CD4-positive, alpha-beta T cell treated with Interferon gamma for 1 hour (primary cell): ENCODE measurements around the gene TRMT112.
A peak's percentile ranks its signal among the peaks of the same experiment; 100 is the strongest.

Experiments
- DNase-seq: peaks from one replicate; pipeline ENCODE4 v3.0.0-alpha.2; 2020

Gene TRMT112

DNA sequence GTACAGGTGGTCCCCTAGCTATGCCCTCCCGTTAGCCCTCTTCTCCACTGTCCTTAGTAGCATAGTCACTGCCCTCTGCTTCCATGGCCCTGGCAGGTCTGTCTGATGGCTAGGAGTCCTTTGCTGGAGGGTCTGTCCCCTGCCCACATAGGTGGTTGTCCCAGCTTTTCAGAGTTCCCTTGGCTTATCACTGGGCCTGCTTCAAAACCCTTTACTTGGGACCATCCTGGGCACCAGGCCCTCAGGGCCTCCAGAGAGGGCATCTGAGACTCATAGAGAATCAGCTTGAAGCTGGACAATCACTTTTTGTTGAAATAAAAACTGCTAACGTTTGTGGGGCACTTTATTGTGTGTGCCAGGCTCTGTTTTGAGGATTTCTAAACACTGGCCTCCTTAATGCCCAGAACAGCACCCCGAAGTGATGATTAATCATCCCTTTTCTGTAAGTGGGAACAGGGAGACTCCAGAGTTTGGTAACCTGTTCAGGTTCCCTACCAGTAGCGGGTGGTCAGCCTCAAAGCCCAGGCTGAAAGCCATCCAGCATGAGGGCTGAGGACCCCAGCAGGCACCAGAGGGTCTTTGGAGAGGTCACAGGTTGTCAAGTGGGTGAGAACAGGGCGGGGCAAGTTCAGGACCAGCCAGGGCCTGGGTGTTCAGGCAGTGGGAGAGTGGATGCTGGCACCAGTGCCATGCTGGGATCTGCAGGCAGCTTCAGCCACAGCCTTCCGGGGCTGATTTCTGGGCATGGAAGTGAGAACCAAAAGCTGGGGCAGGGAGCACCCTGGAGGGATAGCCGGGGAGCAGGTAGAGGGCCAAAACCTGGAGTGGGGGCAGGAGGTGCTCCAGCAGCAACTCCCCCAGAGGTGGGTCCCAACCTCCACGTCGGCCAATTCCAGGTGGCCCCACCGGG lies 26.8 kb downstream of the TRMT112 start:
- DNase-seq: no peak

GRCh38 chr11:64289002-64289564 lies 28.3 kb downstream of the TRMT112 start:
- DNase-seq: no peak

DNA sequence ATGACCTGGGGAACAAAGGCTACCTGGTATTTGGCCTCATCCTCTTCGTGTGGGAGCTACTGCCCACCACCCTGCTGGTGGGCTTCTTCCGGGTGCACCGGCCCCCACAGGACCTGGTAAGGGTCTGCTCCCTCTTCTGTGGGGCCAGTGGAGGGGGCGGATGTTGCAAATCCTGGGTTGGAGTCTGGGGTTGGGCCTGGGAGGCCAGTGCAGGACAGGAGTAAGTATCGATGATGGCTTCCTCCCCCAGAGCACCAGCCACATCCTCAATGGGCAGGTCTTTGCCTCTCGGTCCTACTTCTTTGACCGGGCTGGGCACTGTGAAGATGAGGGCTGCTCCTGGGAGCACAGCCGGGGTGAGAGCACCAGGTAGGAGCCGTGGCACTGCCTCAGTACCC lies 29.0 kb downstream of the TRMT112 start:
- DNase-seq: no peak

GRCh38 chr11:64287676-64288352 lies 29.5 kb downstream of the TRMT112 start:
- no peak for DNase-seq

- no peak for DNase-seq
Observed at GRCh38 chr11:64286801-64287159, 30.6 kb downstream of the TRMT112 start.

DNA sequence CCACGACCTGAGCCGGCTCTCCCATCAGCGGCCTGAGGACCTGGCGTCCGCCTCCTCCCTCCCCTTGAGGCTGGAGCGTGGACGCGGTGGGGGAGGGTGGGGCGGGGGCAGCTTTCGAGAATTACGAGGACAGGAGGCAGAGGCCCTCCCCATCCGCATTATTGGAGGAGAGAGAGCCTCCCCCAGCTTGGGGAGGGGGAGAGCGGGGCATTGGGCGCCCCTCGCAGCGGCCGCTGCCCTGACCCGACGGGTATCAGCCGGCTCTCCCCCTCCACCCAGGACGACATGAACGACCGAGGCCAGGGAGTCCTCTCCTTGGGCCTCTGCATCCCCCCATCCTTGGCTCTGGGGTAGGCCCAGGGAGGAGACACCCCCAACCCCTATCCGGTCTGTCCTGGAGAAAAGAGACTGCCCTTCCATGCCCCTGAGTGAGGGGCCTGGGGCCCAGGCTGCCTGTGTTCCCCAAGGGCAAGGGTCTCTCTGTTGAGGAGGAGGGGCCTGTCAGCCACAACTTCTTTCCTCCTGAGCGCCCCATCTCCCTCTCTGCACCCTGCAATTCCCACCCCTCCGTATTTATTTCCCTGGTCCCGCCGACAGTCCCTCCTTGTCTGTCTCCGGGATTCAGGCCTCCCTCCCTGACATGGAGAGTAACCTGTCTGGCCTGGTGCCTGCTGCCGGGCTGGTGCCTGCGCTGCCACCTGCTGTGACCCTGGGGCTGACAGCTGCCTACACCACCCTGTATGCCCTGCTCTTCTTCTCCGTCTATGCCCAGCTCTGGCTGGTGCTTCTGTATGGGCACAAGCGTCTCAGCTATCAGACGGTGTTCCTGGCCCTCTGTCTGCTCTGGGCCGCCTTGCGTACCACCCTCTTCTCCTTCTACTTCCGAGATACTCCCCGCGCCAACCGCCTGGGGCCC lies 31.2 kb downstream of the TRMT112 start:
- peak; percentile 16 for DNase-seq

- peak; percentile 90 for DNase-seq
Observed at GRCh38 chr11:64284962-64285884, 32.1 kb downstream of the TRMT112 start, which contains the start of gene GPR137. TSS of gene GPR137 (plus strand) at chr11:64285848. CDS start at chr11:64286525, 677 bp downstream.

DNA sequence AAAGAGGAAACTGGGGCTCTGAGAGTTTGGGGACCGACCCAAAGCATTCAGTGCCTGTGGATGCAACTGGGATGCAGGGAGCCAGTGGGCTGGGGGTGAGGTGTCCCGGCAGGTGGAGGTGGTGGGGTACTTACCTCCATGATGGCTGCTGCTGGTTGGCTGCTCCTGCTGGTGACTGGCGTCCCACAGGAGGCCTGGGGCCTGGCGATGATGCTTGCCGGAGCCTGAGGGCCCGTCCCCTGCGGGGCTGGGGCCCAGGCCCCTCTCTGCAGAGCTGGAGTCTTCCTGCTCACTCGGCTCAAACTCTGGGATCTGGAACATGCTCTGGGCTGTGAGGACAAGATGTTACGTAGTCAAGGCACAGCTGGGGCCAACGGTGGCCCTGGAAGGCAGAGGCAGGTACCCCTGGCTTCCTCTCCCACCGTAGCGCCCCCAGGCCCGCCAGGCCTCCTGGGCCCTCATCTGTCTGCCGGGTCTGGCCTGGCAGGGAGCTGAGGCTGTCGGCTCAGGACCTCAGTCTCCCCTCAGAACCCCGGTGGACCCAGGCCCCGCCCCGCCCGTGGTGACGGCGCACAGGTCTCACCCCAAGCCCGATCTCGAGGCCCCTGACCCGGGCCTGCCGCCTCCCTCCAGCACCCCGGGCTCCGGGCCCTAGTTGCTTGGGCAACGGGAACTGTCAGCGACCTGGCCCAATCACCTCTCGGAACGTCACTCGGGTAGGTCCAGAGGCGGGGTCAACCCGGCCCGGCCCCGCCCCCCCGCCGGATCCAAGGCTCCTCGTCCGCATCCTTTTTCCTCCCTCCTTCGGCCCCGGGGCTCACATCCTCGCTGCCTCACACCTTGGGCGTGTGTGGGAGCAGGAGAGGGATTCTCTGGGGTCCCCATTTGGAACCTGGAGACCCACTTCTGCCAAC lies 33.1 kb downstream of the TRMT112 start, which contains the start of gene BAD:
Gene BAD, minus strand, starts transcription at position 618 of the 914 bp plus-strand sequence. Its CDS starts 297 bp downstream, at position 321.
- peak; percentile 94 for DNase-seq

DNA sequence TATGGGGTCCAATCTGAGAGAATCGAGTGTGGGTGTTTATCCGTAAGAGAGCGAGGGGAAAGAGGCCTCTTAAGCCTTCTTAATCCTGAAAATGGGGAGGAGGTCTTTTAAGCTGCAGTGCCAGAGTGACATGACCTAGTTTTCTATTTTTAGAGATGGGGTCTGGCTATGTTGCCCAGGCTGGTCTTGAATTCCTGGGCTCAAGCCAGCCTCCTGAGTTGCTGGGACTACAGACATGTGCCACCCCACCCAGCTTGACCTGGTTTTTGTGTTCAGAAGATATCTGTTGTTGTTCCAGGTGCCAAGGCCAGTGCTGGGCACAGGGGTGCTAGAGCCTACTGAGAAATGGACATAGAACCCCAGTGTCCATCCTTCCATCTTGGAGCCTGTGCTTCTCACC lies 34.3 kb downstream of the TRMT112 start:
- no peak for DNase-seq

- no peak for DNase-seq
Observed at GRCh38 chr11:64281957-64282770, 35.2 kb downstream of the TRMT112 start.

GRCh38 chr11:64278576-64279190 lies 38.7 kb downstream of the TRMT112 start:
- DNase-seq: no peak

DNA sequence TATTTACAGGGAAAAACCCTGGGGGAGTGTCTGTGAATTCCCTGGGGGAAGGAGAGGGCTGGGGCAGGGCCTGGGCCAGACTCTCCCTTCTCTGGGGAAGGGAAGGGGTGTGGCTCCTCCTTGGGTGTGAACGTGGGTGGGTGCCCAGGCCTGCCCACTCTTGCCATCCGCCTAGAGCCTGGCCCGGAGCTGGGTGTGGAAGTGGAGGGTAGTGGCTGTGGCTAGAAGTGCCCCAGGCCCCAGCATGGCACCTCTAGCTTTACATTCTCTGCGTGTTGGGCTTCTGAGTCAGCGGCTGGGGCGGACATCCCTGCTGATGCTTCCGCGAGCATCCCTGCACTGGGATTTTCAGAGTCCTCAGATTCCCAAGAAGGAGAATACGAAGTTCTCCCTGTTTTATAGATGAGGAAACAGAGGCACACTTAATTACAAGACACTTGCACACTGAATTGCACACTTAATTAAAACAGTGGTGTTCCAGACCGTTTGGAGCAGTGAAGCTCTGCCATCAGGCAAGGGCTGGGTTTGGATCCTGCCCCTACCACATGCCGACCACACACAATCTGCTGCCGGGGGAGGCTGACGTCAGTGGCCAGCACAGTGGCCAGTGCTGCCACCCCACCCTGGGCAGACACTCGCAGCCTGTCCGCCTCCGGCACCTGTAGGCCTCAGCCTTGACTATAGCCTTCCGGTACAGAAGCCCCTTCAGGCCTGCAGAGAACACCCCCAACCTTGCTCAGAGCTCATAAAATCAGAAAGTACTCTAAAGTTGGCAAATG lies 40.5 kb downstream of the TRMT112 start:
- no peak for DNase-seq

- no peak for DNase-seq
Observed at GRCh38 chr11:64275841-64276240, 41.5 kb downstream of the TRMT112 start.

DNA sequence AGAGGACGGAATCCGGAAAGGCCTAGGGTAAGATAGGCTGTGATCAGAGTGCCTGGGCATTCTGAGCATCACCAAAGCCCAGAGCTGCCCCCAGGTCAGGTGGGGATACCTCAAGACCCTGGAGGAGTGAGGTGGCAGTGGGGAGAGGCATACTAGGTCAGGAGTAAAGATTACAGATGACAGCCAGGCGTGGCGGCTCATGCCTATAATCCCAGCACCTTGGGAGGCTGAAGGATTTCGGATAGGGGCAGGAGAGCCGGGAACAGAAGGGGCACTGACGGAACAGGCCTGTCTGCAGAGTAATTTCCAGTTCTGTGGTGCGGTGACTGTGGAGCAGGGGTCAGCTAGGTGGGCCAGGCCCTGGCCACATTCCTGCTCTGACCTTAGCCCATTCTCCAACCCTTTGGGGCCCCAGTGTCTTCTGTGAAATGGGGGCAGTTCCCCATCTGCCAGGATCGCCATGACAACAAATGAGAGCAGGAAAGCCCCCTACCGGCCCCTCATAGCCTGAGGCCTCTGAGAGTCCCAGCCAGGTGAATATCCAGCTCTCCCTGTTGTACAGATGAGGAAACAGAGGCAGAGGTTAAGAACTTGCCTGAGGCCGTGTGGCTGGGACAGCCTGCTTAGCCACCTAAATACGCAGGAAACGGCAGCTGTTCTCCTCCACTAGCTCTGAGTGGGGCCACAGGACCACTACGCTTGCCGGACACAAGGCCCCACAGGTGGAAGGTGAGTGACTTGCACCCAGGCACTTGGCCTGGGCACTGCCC lies 42.1 kb downstream of the TRMT112 start:
- DNase-seq: no peak

GRCh38 chr11:64269540-64270220 lies 47.7 kb downstream of the TRMT112 start:
- DNase-seq: peak; percentile 97

DNA sequence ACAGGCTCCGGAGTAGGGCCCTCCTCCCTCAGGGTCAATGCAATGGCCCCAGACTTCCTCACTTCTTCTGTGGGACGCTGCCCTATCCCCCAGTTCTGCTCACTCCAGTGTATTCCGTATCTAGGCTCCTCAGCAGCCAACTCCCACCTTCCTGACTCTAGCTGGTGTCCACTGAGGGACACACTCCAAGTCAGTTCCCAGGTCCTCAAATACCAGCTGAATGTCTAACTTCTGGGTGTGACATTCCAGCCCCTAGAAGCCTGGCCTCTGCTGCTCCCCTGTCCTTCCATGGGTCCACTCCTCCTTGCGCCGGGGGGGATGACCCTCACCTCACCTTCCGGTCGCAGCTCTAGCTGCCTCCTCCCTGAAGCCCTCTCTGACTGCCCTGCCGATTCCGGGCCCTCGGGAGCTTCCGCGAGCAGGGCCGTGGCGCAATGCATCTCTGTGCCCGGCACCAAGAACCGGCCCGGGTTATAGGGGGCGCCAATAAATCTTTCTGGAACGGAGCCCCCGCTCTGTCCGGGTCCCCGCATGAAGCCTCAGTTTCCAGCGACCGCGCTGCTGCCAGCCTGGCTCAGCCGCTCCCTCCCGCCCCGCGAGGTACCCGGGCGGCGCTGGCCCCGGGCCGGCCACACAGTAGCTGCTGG lies 48.3 kb downstream of the TRMT112 start:
- peak; percentile 48 for DNase-seq
